Measurements from ENCODE around the gene PIH1D2.

DNA sequence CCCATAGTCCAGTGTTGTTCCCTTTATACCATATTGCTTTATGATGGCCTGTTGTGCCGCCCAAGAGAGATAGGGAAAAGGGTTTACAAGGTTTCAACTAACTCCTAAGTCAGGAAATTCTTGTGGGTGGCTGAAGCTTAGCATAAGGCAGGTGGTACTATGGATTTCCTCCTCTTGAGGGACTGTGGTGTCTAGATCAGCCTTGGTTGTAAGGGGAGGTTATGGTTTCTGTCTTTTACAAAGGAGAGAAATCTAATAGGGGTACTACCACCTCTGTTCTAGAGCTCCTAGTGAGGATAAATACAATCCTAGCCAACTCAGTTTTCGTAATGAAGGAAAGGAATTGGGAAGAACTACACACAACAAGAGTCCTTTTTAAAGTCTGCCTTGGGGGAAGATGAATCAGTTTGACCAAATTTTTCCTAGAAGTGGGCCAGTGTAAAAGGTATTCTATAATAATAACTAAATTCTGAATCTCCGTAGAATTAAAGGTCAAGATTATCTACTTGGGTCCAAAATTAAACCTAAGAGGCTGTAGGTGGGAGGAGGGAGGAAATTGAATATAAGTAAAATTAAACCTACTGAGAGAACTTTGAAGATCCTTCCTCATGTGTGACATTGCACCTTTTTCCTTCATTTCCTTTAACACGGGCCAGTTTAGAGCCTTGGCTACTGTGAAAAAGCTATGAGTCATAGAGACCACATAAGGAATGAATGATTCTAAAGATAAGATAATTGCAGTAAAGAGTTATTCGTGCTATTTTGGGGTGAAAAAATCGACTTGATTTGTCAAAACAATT is 31.5 kb downstream of the PIH1D2 start:
- TF ChIP-seq POLR2AphosphoS5 (IDR thresholded peaks at IDR 0.05; ENCODE audit: low read length) (no peak), STAT1 (conservative IDR thresholded peaks at IDR 0.05) (no peak), SRF (IDR thresholded peaks at IDR 0.05; ENCODE audit: low read depth in 2 of 2, low read length in 2 of 2) (no peak), FOXM1 (IDR thresholded peaks at IDR 0.05; ENCODE audit: low read depth, low read length) (no peak)
- TF ChIP-seq, protein P1, sequence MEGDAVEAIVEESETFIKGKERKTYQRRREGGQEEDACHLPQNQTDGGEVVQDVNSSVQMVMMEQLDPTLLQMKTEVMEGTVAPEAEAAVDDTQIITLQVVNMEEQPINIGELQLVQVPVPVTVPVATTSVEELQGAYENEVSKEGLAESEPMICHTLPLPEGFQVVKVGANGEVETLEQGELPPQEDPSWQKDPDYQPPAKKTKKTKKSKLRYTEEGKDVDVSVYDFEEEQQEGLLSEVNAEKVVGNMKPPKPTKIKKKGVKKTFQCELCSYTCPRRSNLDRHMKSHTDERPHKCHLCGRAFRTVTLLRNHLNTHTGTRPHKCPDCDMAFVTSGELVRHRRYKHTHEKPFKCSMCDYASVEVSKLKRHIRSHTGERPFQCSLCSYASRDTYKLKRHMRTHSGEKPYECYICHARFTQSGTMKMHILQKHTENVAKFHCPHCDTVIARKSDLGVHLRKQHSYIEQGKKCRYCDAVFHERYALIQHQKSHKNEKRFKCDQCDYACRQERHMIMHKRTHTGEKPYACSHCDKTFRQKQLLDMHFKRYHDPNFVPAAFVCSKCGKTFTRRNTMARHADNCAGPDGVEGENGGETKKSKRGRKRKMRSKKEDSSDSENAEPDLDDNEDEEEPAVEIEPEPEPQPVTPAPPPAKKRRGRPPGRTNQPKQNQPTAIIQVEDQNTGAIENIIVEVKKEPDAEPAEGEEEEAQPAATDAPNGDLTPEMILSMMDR (IDR thresholded peaks at IDR 0.05 in 2 of 3, conservative IDR thresholded peaks at IDR 0.05 in 1 of 3; ENCODE audit: control insufficient read depth in 2 of 3, extremely low read depth in 1 of 3, insufficient read depth in 1 of 3, low read depth in 3 of 3, low read length in 3 of 3): no peak

Data from GM12878 (cell line).